Measurements from ENCODE around the gene USP34.

The USP34 gene

DNA sequence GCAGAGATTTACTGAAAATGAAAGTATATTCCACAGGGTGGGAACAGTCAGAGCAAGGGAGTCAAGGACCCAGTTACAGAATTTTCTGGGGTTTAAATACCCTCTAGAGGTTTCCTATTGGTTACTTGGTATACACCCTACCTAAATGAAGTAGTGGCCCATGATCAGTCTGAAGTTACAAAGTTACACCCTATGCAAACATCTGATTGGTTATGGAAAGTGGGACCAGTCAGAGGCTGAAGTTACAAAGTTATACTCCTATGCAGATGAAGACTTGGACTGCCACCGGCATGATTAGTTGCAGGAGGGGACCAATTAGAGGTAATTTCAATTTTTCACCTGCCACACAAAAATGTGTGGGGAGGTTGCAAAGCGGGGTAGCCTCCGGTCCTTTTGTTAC, 56.2 kb downstream of the USP34 start:
- Histone ChIP-seq H3K36me3 (ENCODE audit: control insufficient read depth, insufficient read depth, low read length) (no peaks in the 10 kb centered on the region), H3K27ac (no peak overlapping the region), H2AFZ (no peak overlapping the region), H3K4me1 (no peaks in the 10 kb centered on the region), H3K79me2 (peaks cover 24% of the 10 kb centered on the region), H3K4me3 (ENCODE audit: low read depth, low read length) (no peak overlapping the region), H3K27me3 (ENCODE audit: control insufficient read depth, insufficient read depth, low read length) (no peaks in the 10 kb centered on the region), H3K9ac (no peak overlapping the region), H3K4me2 (ENCODE audit: low read length) (no peak overlapping the region), H3K9me3 (ENCODE audit: control insufficient read depth, low read length) (no peaks in the 10 kb centered on the region)
- TF ChIP-seq, protein P1, sequence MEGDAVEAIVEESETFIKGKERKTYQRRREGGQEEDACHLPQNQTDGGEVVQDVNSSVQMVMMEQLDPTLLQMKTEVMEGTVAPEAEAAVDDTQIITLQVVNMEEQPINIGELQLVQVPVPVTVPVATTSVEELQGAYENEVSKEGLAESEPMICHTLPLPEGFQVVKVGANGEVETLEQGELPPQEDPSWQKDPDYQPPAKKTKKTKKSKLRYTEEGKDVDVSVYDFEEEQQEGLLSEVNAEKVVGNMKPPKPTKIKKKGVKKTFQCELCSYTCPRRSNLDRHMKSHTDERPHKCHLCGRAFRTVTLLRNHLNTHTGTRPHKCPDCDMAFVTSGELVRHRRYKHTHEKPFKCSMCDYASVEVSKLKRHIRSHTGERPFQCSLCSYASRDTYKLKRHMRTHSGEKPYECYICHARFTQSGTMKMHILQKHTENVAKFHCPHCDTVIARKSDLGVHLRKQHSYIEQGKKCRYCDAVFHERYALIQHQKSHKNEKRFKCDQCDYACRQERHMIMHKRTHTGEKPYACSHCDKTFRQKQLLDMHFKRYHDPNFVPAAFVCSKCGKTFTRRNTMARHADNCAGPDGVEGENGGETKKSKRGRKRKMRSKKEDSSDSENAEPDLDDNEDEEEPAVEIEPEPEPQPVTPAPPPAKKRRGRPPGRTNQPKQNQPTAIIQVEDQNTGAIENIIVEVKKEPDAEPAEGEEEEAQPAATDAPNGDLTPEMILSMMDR (IDR thresholded peaks at IDR 0.05) = no peak

DNA sequence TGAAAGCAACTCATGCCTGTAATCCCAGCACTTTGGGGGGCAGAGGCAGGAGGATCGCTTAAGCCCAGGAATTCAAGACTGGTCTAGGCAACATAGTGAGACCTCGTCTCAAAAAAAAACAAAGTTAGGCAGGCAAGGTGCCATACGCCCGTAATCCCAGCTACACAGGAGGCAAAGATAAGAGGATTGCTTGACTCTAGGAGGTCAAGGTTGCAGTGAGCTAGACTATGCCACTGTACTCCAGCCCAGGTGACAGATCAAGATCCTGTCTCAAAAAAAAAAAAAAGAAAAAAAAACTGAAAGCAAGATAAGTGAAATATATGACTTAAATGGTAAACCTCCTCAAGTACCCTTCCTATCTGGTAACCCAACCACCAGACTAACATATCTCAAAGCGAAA, 59.8 kb downstream of the USP34 start:
- H3K4me3 ChIP-seq (ENCODE audit: low read depth, low read length) = no peak overlapping the region
- H3K36me3 ChIP-seq (ENCODE audit: control insufficient read depth, insufficient read depth, low read length) = no peaks in the 10 kb centered on the region
- TF ChIP-seq, protein P1 (IDR thresholded peaks at IDR 0.05) = no peak
- H3K27me3 ChIP-seq (ENCODE audit: control insufficient read depth, insufficient read depth, low read length) = no peaks in the 10 kb centered on the region
- H2AFZ ChIP-seq = no peak overlapping the region
- peaks cover 30% of the 10 kb centered on the region for H3K79me2 ChIP-seq
- no peak overlapping the region for H3K9ac ChIP-seq
- no peaks in the 10 kb centered on the region for H3K4me1 ChIP-seq
- no peak overlapping the region for H3K4me2 ChIP-seq (ENCODE audit: low read length)
- no peak overlapping the region for H3K27ac ChIP-seq
- no peaks in the 10 kb centered on the region for H3K9me3 ChIP-seq (ENCODE audit: control insufficient read depth, low read length)

DNA sequence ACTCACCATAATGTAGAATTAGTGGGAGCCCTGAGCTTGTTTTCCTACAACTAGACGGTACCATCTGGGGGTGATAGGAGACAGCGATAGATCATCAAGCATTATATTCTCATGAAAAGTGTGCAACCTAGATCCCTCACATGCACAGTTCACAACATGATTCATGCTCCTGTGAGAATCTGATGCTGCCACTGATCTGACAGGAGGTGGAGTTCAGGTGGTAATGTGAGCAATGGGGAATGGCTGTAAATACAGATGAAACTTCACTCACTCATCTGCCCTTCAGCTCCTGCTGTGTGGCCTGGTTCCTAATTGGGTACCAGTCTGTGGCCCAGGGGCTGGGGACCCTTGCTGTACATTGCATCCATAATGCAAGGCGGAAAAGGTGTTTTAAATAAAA, 60.7 kb downstream of the USP34 start:
- Histone ChIP-seq H3K27ac (no peak overlapping the region), H3K4me1 (no peaks in the 10 kb centered on the region), H2AFZ (no peak overlapping the region), H3K36me3 (ENCODE audit: control insufficient read depth, insufficient read depth, low read length) (no peaks in the 10 kb centered on the region), H3K4me3 (ENCODE audit: low read depth, low read length) (no peak overlapping the region), H3K79me2 (peaks cover 29% of the 10 kb centered on the region), H3K9me3 (ENCODE audit: control insufficient read depth, low read length) (no peaks in the 10 kb centered on the region), H3K27me3 (ENCODE audit: control insufficient read depth, insufficient read depth, low read length) (no peaks in the 10 kb centered on the region), H3K9ac (no peak overlapping the region), H3K4me2 (ENCODE audit: low read length) (no peak overlapping the region)
- TF ChIP-seq, protein P1 (IDR thresholded peaks at IDR 0.05) = no peak

DNA sequence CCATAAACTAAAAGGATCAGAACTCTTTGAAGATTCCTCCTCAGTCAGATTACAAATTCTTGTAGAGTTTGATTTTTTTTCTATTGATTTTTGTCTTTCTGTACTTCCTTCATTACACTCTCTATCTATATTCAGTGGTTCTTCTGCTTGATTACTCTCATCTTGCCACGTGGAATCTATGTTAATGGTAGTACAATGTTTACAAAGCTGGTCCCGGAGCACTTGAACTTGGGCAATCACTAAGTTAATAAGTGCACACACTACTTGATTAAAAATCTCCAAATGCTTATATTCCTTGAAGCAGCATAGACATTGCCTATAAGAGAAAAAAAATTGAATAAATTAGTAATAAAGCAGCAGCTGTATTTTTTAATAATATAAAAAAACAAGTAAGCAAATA, 65.1 kb downstream of the USP34 start:
- no peaks in the 10 kb centered on the region for H3K4me1 ChIP-seq
- H3K27me3 ChIP-seq (ENCODE audit: control insufficient read depth, insufficient read depth, low read length) = no peaks in the 10 kb centered on the region

DNA sequence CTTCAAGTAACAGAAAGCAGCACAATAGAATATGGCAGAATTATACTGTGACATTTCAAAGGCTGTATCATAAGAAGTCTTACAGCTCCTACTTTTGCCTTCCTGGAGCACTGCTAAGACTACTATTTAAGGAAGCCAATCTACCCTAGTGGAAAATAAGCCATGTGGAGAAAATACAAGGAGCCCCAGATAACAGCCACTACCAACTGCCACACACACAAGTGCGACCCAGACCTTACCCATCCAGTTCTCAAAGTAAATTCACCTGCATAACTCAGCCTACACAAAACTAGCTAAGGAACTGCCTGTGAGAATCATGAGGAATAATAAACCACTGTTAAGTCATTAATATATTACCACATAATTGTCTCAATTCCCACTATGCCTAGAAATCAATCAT, 66.4 kb downstream of the USP34 start:
- no peaks in the 10 kb centered on the region for H3K27me3 ChIP-seq (ENCODE audit: control insufficient read depth, insufficient read depth, low read length)
- no peaks in the 10 kb centered on the region for H3K9me3 ChIP-seq (ENCODE audit: control insufficient read depth, low read length)
- no peaks in the 10 kb centered on the region for H3K4me1 ChIP-seq
- H3K4me3 ChIP-seq (ENCODE audit: low read depth, low read length) = no peak overlapping the region
- TF ChIP-seq, protein P1 (IDR thresholded peaks at IDR 0.05) = no peak
- no peak overlapping the region for H3K4me2 ChIP-seq (ENCODE audit: low read length)
- no peaks in the 10 kb centered on the region for H3K36me3 ChIP-seq (ENCODE audit: control insufficient read depth, insufficient read depth, low read length)
- no peak overlapping the region for H3K9ac ChIP-seq
- H3K27ac ChIP-seq = no peak overlapping the region
- peaks cover 14% of the 10 kb centered on the region for H3K79me2 ChIP-seq
- H2AFZ ChIP-seq = no peak overlapping the region

More for the DNA sequence above, 65.1 kb downstream of the USP34 start:
- H3K9ac ChIP-seq = no peak overlapping the region
- no peak overlapping the region for H3K4me3 ChIP-seq (ENCODE audit: low read depth, low read length)
- TF ChIP-seq, protein P1 (IDR thresholded peaks at IDR 0.05) = no peak
- no peak overlapping the region for H2AFZ ChIP-seq
- no peaks in the 10 kb centered on the region for H3K36me3 ChIP-seq (ENCODE audit: control insufficient read depth, insufficient read depth, low read length)
- H3K27ac ChIP-seq = no peak overlapping the region
- H3K4me2 ChIP-seq (ENCODE audit: low read length) = no peak overlapping the region
- peaks cover 13% of the 10 kb centered on the region for H3K79me2 ChIP-seq
- H3K9me3 ChIP-seq (ENCODE audit: control insufficient read depth, low read length) = no peaks in the 10 kb centered on the region

All from parathyroid adenoma (tissue), 2 donors.